Measurements from ENCODE around the gene TXNDC5. TPM values are rescaled to one million over a fixed set of nuclear protein-coding genes. Genes with fewer than 3 reads are reported as not detected.
A peak's percentile ranks its signal among the peaks of the same experiment; 100 is the strongest.

TXNDC5 gene
- 35.2 TPM for total RNA-seq

DNA sequence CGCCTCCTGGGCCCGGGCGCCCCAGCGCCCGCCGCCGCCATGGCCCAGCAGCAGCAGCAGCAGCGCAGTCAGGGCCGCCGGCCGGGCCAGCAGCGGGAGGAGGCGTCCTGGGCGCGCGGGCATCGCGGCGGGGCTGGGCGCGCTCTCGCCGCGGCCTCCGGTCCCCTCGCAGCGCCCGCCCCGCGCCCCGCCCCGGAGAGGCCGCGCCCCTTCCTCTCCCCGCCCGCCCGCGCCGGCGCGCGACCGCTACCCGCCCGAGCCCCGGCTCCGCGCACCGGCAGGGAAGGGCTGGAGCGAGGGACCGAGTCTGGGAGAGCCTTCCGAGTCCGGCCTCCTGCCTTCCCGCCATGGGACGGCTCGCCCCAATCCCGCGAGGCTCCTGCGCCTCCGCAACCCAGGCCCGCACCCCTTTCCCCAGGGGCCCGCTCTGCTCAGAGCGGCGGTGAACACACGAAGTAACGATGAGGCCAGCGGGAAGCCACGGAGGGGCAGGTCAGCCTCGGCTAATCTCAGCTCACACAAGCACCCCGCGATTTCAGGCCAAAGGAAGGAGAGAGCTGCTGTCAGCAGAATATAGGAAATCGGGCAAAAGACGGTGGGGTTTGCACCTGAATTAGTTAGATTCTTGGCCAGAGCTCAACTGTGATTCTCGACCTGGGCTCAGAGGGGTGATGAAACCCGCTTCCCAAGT, at the start of gene TXNDC5:
TSS of gene TXNDC5 (minus strand) at position 135 of the 691 bp plus-strand sequence. CDS start at position 123, 12 bp downstream.
- DNase-seq, result peak; percentile 66

DNA sequence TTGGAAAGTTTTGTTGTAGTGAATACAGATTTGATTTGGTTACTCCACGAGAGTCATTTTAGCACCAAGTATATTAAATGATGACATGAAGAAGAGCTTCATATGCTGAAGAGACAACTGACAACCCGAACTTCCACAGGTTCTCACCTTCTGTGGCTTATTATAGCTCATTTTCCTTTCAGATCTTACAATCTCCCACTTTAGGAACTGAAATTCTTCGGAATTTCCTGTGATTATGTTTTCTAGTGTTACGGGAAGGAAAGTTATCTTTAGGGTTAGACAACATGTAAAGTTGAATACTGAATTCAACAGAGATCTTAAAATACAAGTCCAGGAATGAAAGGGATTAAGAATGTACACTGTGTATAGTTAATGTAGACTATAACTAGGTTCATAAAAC, 49.6 kb upstream of the TXNDC5 start:
- DNase-seq, result no peak

DNA sequence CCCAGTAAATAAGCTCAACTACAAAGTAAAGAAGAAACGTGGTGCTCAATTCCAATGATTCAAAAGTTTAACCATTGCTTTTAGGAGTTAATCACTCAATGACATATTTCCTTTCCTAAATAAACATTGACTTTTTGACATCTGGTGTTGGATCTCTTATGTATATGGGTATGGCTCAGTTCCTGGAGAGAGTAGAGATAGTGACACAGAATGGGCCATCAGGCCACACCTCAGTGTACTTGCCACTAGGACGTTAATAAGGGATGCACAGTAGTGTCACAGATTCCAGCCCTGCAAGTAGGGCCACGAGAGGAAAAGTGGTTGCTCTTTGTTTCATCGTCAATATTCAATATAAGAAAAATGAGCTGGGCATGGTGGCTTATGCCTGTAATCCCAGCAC, 48.9 kb upstream of the TXNDC5 start:
- no peak for DNase-seq

DNA sequence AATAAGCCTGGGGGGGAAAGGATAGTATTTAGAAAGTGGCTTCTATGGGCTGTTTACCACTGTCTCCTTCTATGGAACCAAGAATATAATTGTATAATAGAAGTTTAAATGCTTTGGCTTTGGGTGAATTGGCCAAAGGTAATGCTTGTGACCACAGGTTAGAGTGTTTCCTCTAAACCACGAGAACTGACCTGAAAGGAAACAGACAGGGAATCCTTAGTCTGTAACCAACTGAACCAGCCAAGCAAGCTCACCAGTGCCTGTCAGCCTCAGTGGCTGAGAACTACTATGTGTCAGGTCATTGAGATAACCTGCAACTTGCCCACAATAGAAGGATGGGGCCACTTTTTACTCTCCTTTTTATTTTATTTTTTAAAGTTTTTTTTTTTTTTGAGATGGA, 47.9 kb upstream of the TXNDC5 start:
- no peak for DNase-seq

DNA sequence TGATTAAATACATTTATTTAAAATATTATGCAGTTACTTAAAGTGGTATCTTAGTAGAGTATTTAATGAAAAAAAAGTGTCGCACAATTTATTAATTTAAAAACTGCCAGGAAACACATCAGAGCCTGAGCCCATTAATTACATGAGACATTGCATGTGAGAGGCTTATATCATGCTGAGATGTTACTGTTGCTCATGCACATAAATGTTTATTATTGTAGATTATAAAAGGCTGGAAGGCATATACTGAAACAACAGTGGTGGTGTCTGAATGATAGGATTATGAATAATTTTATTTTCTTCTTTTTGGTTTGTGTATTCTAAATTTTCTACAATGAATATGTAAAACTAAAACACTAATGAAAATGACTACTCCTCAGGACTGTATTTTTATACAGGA, 45.7 kb upstream of the TXNDC5 start:
- no peak for DNase-seq

DNA sequence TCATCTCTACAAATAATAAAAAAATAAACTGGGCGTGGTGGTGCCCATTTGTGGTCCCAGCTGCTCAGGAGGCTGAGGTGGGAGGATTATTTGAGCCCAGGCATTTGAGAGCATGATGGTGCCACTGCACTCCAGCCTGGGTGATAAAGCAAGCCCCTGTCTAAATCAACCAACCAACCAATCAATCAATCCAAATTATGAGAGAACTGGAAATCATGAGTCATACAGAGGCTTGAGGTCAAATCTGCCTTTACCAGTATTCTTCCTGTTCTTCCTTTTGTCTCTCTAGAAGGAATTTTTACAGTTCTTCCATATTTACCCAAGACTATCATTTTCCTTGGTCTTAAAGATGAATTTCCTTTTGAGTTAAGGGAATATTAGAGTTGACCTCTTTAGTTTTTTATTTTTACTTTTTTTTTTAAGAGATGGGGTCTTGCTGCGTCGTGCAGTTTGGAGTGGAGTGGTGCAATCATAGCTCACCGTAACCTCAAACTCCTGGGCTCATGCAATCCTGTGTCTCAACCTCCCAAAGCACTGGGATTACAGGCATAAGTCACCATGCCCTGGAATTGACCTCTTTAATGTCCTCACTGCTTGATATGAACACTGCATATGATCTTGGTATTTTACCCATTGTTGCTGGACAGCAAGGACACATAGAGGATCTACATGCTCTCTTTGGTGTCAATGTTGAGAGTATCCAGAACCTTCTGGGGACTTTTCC, 44.1 kb upstream of the TXNDC5 start:
- no peak for DNase-seq

DNA sequence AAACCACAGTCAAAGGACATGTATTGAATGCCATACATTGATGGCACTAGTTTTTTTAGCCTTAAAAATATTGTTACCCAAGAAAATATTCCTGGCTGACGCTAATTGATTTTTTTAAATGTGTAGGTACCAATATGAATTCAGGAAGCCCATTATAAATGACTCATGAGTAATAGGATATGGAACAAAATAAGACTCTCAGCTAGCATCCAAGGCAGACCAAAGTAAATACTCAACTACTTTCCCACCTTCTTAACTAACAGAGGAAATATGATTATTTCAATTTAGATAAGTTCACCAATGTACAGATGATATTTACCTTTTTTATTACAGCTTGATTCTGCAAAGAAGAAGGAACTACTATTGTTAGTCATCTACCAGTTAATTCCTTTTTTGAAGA, 43.2 kb upstream of the TXNDC5 start:
- no peak for DNase-seq

DNA sequence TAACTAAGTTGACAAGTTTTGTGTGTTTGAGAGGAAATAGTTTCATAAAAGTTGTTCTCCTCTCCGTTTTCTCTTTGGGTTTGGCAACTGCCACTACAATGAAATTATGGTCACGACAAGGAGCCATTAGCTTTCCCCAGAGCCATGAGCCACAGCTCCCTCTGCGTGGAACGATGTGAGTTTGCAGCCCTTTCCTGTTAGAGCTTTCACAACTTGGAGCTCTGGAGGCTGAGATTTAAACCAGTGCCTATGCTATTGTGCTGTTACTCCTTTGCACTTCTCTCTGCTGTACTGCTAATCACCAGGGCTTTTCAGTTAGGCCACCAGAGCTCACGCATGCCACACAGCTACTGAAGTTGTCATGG, 29.3 kb upstream of the TXNDC5 start:
- DNase-seq, result no peak

DNA sequence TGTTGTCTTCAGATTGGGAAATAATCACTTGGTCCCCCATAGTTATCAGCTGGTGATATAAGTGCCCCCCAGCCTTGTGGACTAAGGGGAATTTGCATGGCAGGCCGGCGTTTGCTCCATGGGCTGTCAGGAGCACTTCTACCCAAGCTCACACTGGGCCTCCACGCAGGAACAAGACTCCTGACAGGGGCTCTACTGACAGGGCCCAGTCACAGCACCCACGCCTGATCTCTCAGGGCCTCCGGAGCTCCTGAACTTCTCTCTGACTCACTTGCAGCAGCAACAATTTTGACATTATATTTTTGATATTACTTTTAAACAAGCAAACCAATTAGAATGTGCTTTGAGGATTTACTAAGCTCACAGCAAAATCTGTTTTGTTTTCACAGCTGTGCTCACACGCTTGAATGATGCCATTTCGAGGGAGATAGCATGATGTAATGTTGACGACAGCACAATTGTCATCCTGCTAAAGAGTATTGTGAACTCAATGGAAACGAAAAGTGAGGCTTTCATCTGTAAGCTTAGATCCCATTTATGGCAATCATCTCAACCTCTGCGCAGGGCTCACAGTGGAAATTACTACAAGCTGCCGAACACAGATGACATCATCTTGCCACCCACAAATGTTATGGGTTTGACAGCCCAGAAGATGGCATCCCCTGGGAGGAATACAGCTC, 28.7 kb upstream of the TXNDC5 start:
- no peak for DNase-seq

DNA sequence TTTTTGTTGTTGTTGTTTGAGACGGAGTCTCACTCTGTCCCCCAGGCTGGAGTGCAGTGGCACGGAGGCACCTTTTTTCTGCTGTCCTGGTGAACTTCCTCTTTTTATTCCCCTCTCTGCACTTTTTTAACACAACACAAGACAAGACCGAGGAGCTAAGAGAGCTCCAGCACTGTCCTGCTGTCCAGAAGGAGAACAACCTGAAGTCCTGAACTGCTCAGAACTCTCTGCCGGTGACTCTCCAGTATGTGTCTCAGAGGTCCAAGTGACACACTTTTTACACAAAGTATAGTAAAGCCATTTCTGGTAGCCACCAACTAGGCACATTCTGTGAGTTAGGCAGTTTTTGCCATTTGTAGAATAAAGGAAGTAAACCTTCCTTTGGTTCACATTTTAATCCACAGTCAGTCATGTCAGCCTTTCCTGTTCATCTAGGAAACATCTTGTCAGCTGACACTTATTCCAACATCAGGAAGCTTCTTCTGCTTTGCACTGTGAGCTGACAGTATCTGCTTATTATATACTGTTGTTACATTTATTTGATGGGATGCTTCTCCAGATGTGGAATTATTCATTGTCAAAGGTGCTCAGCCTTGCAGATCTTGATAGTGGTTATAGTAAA, 28.1 kb upstream of the TXNDC5 start:
- DNase-seq, result no peak

DNA sequence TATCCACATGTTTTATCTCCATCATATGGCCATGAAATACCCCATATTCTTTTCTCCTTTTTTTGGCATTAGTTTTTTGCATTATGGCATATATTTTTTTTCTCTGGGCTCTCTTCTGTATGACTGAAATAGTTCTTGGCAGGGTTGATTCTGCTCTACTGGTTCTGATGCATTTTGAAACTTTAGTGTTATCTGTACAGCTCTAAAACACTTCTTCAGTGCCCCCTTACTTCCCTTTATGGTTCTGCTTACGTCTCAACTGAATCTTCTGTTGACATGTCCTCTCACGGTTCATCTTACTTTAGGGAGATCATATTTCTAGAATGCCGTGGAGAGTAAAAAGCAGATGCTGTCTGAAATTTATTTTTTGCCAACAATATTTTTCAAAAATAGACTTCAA, 23.2 kb upstream of the TXNDC5 start:
- DNase-seq, result no peak

DNA sequence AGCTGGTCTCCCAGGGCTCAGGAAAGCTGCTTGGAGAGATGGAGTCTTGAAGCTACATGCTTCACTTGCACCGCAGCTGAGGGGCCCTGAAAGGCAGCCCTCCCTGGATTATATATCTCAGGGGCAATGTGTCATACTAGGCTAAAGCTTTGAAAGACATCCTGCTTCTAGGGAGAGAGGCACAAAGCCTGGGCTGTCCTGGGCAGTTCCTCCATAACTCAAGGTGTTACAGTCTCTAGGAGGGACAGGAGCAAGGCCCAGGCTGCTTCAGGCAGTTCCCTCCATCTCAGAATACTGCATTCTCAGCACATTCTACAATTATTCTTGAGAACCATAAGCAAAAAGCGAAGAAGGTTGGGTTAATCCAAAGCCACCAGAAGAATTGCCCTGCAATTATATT, 22.0 kb upstream of the TXNDC5 start:
- DNase-seq, result no peak

DNA sequence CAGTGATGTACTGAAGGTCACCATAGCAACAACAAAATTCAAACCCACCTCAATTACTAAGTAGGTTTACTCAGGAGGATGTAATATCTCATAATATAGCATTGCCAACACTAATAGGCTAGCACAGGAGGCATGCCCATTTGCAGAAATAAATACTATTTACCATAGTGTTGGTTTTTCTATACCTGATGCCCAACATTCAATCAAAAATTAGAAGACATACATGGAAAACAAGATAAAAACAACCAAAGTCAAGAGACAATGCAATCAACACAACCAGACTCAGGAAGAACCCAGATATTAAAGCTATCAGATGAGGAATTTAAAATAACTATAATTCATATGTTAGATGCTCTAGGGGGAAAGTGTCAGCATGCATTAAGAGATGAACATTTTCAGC, 14.3 kb upstream of the TXNDC5 start:
- no peak for DNase-seq

DNA sequence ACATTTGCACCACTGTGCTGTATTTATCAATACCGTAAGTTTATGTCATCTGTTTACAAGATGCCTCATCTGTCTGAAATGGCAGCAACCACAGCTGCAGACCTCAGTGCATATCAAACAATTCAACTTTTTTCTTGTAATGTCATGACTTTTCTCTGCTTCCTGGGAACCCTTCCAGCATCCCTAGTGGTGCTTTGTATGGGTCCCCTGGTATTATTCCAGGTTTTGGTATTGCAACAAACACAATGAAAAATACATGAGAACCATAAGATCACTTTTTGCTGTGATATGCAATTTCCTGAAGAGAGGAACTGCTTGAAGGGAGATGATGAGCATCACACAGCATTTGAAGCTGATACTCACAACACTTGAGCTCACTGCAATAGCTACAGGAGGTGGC, 12.0 kb upstream of the TXNDC5 start:
- DNase-seq, result no peak

DNA sequence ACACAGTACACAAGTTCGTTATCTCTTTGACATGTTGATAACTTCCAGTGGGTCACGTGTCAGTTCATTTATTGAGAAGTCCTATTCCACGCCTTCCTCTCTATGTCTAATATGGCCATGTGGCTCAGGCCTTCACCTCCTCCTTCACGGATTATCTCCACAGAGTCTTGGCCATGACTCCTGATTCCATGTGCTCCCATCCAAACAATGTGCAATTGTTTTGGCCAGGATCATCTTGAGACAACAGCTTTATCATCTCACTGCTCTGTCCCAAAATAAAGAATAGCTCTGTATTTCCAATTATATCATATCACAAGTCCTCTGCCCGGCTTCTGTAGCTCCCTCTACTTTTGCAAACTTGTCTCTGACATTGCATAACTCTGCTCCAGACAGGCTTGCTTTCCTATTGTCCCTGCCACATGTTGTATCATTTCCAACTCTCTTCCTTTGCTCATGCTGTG, 11.1 kb upstream of the TXNDC5 start:
- DNase-seq, result no peak

DNA sequence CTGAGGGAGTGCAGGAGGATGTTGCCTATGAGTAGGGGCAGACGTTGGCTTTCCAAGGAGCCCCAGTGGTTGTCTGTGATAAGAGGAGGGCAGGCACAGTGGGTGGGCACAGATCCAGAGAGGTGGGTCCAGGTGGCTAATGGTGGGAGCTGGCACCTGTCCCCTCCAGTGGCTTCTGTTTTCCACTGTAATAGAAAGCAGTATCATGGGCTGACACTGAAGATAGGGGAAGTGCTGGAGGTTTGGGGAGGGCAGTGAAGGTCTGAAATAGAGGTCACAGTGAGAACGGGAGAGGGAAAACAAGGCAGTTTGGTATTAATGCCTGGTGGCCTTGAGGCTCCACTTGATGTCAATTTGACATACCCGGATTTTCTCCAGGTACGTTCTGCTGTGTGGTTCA, 10.5 kb upstream of the TXNDC5 start:
- no peak for DNase-seq

DNA sequence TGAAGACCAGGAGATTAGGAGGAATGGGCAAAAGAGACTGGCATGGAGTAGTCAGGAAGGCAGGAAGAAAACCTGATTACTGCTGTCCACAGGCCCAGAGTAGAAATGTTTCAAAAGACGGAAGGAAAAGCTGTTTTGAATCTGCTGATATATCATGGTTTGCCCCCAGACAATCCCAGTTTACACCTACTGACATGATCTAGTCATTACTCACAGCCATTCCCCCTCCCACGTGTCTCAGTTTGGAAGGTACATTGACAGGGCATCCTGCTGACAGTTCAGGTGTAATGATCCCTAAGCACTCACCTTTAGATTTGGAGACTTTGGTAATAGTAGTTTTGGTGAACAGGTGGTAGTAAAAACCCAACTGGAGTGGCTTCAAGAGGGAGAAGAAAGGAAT, 9.8 kb upstream of the TXNDC5 start:
- DNase-seq, result no peak

DNA sequence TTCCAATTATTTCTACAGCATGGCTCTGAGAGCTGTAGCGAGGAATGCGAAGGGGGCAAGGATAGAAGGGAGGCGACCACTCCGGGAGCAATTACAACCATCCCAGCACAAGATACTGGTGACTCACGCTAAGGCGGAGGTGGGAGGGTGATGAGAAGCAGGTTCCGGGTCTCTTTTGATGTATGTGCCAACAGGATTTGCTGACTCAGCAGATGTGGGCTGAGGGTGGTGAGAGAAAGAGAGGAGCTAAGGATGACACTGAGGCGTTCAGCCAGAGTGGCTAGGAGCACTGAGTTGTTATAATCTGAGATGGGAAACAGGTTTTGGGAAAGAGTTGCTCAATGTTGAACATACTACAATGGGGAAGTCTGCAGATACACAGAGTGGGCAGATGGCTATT, 9.3 kb upstream of the TXNDC5 start:
- DNase-seq, result no peak

DNA sequence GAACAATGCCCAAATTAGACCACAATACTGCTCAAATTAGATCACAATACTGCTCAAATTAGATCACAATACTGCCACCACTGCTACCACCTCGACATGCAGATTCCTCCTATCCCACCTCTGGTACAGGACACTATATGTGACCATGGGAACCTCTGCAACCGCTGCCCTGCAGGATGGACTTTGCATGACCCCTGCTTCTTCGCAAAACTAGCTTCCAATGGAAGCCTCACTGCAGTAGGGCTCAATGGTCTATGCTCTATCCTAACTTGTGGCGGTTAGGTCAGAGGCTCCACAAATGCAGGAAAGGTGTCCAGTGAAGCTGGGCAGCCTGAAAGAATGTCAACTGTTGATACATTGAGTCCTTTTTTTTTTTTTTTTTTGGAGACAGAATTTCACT, 7.8 kb upstream of the TXNDC5 start:
- no peak for DNase-seq

DNA sequence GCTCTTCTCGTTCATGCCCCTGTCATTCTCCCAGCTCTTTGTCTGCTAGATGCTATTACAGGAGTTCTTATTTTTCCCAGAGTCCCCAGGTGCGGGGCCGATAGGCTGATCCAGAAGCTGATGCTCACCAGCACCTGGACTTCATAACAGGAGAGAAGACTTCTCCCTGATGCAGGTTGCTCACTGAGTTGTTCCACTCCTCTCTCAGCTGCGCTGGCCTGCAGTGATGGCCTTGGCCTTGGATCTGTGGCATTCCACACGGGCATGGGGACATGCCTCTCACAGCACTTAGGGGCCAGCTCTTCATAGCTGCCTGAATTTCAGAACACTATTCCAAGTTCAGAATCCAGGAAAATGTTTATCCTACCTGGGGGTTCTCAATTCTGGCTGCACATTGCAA, 7.1 kb upstream of the TXNDC5 start:
- no peak for DNase-seq

DNA sequence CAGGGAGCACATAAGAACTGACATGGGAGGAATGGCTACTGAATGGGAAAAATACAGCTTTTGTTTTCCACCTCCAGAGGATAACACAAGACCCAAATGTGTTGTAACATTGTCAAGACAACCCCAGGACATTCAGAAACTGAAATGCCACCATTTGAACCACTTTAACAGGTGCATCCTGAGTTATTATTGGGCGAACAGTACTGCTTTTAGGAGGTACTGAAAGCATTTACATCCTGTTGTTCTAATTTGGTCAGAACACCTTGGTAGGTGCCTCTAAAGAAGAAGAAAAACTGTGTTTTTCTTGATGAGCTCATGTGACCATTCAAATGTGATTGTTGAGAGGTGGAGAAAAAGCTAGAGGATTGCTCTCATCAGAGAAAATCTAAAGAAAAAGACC, 6.4 kb upstream of the TXNDC5 start:
- no peak for DNase-seq

DNA sequence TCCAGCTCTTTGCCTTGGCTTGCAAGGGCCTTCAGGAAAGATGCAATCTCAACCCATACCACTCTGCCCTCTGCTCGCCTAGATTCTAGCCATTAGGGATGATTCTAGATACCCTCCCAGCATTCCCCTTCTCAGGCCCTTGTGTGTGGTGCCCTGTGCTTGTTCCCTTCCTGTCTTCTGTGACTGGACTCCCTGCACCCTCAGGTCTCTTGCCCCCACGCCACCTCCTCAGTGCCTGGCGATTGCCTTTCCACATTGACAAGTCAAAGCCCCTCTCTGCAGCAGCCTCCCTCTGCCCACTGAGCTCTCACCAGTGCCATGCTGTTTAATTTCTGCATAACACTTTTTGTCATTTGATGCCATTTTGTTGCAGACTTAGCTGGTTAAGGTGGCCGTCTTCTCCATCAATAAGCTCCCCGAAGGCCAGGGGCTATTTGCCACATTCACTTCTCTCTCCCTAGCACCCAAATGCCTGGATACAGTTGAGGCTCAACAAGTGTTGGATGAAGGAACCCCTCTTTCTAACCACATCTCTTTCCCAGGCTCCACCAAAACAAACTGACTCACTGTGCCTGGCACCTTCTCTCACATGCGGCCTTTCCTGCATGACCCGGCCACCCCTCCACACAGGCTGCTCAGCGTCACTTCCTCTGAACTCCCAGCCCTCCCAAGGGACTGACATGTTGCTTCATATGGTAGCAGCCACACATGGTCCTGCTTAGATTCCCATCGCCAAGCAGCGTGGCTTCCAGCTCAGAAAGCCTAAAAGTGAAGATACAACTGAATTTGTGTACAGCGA, 4.6 kb upstream of the TXNDC5 start:
- DNase-seq, result no peak

All from occipital lobe (tissue), 2 donors.